K562 (cell line): ENCODE measurements around the gene BCAS2. TPM values are rescaled to one million over a fixed set of nuclear protein-coding genes. Genes with fewer than 3 reads are reported as not detected.

Experiments used
- ATAC-seq: fragments of 200-7000 bp; cut with Tn5 transposase; 3 replicates; pipeline ENCODE4 v1.9.1; 2020; ENCODE audit warnings: moderate library complexity
- BruUV-seq: library from RNA; stranded (reverse); fragments of 400-500 nt; replicated peaks from 2 replicates; lab custom pipeline; 2021; lab: Mats Ljungman, UMichigan
- CTCF ChIA-PET: fragments of 300-600 bp; formaldehyde crosslinking; extraction: SDS; loops from one replicate; lab custom pipeline; 2021; ENCODE audit warnings: low intra/inter-chr PET ratio; lab: Yijun Ruan, JAX
- POLR2A ChIA-PET: fragments of 300-600, 350-650 bp; sonication (Branson Sonifier 250); formaldehyde crosslinking; extraction: SDS; loops from one replicate; lab custom pipeline; 2021; ENCODE audit warnings: antibody characterized with exemption, inconsistent platforms; lab: Yijun Ruan, JAX
- DNase-seq, 4 experiments: peaks; one replicate each; pipeline versions ENCODE4 v3.0.0 to v3.0.0-alpha.2; 2011 to 2018; ENCODE audit warnings: low spot score in 3 of 4, mixed read lengths in 3 of 4; ENCODE audit errors: extremely low read depth in 1 of 4
- FAIRE-seq: peaks from 2 replicates; lab custom pipeline; 2011; peaks lifted over from hg19 to GRCh38; lab: Jason Lieb, UNC
- H2AFZ ChIP-seq: 2 replicates; pipeline ENCODE4 v1.6.0; 2011; ENCODE audit warnings: low read depth, low read length, control low read depth, inconsistent platforms
- H3K27ac ChIP-seq: fragments of 200-600 bp; 3 replicates; pipeline ENCODE4 v1.8.0; 2011; ENCODE audit warnings: low read depth, mild to moderate bottlenecking, control low read depth, inconsistent platforms, low read length, moderate library complexity, mixed read lengths; ENCODE audit errors: extremely low read depth
- H3K27me3 ChIP-seq, 2 experiments: fragments of 300-600 bp in 1 of 2; 2 replicates in 1 of 2; 3 replicates in 1 of 2; pipeline versions ENCODE4 v1.6.0 to v1.8.0; 2011; ENCODE audit warnings: inconsistent platforms in 2 of 2, low read length in 2 of 2, mild to moderate bottlenecking in 1 of 2, mixed read lengths in 1 of 2, moderate library complexity in 1 of 2; ENCODE audit not compliant: control insufficient read depth in 2 of 2, insufficient read depth in 2 of 2
- H3K36me3 ChIP-seq: fragments of 300-600 bp; 3 replicates; pipeline ENCODE4 v1.8.0; 2011; ENCODE audit warnings: mild to moderate bottlenecking, low read length, inconsistent platforms; ENCODE audit not compliant: control insufficient read depth, insufficient read depth
- H3K4me1 ChIP-seq, 2 experiments: fragments of 200-600 bp in 1 of 2; replicated peaks in 1 of 2; 2 replicates in 1 of 2; 3 replicates in 1 of 2; pipeline versions ENCODE4 v1.5.1 to v1.8.0; 2011; ENCODE audit warnings: inconsistent platforms in 2 of 2, low read length in 2 of 2, mild to moderate bottlenecking in 1 of 2, mixed read lengths in 1 of 2, moderate library complexity in 1 of 2; ENCODE audit not compliant: control insufficient read depth in 2 of 2, insufficient read depth in 2 of 2
- H3K4me2 ChIP-seq: 2 replicates; pipeline ENCODE4 v1.6.1; 2011; ENCODE audit warnings: low read length, control low read depth, inconsistent platforms, mixed read lengths; ENCODE audit not compliant: insufficient read depth
- H3K4me3 ChIP-seq: fragments of 200-600 bp; sonication (generic), shearing (Covaris generic); 2 replicates; pipeline ENCODE4 v1.5.1; 2016; ENCODE audit warnings: control low read depth, inconsistent platforms
- H3K79me2 ChIP-seq: fragments of 200-600 bp; 3 replicates; pipeline ENCODE4 v1.8.0; 2011; ENCODE audit warnings: low read length, inconsistent platforms; ENCODE audit not compliant: control insufficient read depth, insufficient read depth
- H3K9ac ChIP-seq, 2 experiments: 2 replicates each; pipeline versions ENCODE4 v1.6.0 to v1.6.1; 2011; ENCODE audit warnings: low read depth in 2 of 2, low read length in 2 of 2, control low read depth in 1 of 2, inconsistent platforms in 1 of 2, mild to moderate bottlenecking in 1 of 2, mixed read lengths in 1 of 2; ENCODE audit not compliant: insufficient read depth in 1 of 2
- H3K9me1 ChIP-seq: one replicate; pipeline ENCODE4 v1.6.0; 2011; ENCODE audit warnings: inconsistent platforms, mild to moderate bottlenecking, low read length, moderate library complexity; ENCODE audit not compliant: control insufficient read depth, insufficient read depth
- H3K9me3 ChIP-seq: replicated peaks from 2 replicates; pipeline ENCODE4 v1.5.1; 2011; ENCODE audit warnings: low read depth, low read length, inconsistent platforms; ENCODE audit not compliant: control insufficient read depth, insufficient read depth
- H4K20me1 ChIP-seq: replicated peaks from 2 replicates; pipeline ENCODE4 v1.6.1; 2011; ENCODE audit warnings: low read length, inconsistent platforms, mixed read lengths; ENCODE audit not compliant: control insufficient read depth, insufficient read depth
- CBFA2T2 ChIP-seq: fragments of 450-650 bp; conservative IDR thresholded peaks from 2 replicates; pipeline ENCODE4 v1.6.1; 2017; ENCODE audit warnings: mild to moderate bottlenecking
- ETS2 ChIP-seq: IDR thresholded peaks from 2 replicates; pipeline ENCODE4 v1.6.1; 2016; ENCODE audit warnings: borderline replicate concordance, missing genetic modification characterization, mild to moderate bottlenecking, moderate library complexity, missing compliant biosample characterization; ENCODE audit not compliant: poor library complexity, severe bottlenecking
- HDAC6 ChIP-seq: IDR thresholded peaks from 2 replicates; pipeline ENCODE4 v1.6.1; 2012; ENCODE audit warnings: low read depth, mild to moderate bottlenecking, control low read depth, inconsistent platforms, low read length, moderate library complexity
- HDAC8 ChIP-seq: fragments of 450-650 bp; IDR thresholded peaks from 2 replicates; pipeline ENCODE4 v1.6.1; 2016; ENCODE audit warnings: mild to moderate bottlenecking, missing genetic modification characterization, moderate library complexity, missing compliant biosample characterization
- JUN ChIP-seq, 2 experiments: sonication (generic) in 1 of 2; formaldehyde crosslinking in 1 of 2; IDR thresholded peaks; 2 replicates each; pipeline versions ENCODE4 v1.6.1 to v1.8.0; 2012 to 2022; ENCODE audit warnings: borderline replicate concordance in 2 of 2, mild to moderate bottlenecking in 2 of 2, improper control_type of control experiment in 1 of 2, low read depth in 1 of 2, low read length in 1 of 2, missing genetic modification reagents in 1 of 2
- MBD2 ChIP-seq: sonication (generic); IDR thresholded peaks from 2 replicates; pipeline ENCODE4 v1.6.1; 2016; ENCODE audit warnings: low read depth, borderline replicate concordance
- NR2C1 ChIP-seq, 2 experiments: fragments of 450-650 bp; IDR thresholded peaks; 2 replicates each; pipeline ENCODE4 v1.6.1; 2017; ENCODE audit warnings: mild to moderate bottlenecking in 2 of 2, antibody characterized with exemption in 1 of 2, inconsistent platforms in 1 of 2, missing compliant biosample characterization in 1 of 2, missing genetic modification characterization in 1 of 2
- NR2C2 ChIP-seq, 2 experiments: fragments of 200-800 bp in 1 of 2; sonication (Bioruptor generic) in 1 of 2; sonication (generic) in 1 of 2; formaldehyde crosslinking in 1 of 2; IDR thresholded peaks; 2 replicates each; pipeline versions ENCODE4 v1.6.1 to v1.8.0; 2016 to 2022; ENCODE audit warnings: mild to moderate bottlenecking in 1 of 2, missing compliant biosample characterization in 1 of 2, missing genetic modification characterization in 1 of 2, missing genetic modification reagents in 1 of 2
- NR4A1 ChIP-seq, 2 experiments: fragments of 250-450 bp in 1 of 2; fragments of 450-650 bp in 1 of 2; sonication (Bioruptor Pico) in 1 of 2; IDR thresholded peaks; 2 replicates each; pipeline versions ENCODE4 v1.4.0 to v1.6.1; 2016 to 2020; ENCODE audit warnings: mild to moderate bottlenecking in 2 of 2, missing compliant biosample characterization in 1 of 2, missing genetic modification characterization in 1 of 2, moderate library complexity in 1 of 2
- RAD51 ChIP-seq: fragments of 450-650 bp; IDR thresholded peaks from 2 replicates; pipeline ENCODE4 v1.7.1; 2016; ENCODE audit warnings: low read depth, mild to moderate bottlenecking, borderline replicate concordance
- ZNF232 ChIP-seq: sonication (generic); formaldehyde crosslinking; IDR thresholded peaks from 2 replicates; pipeline ENCODE4 v1.8.0; 2022; ENCODE audit warnings: mild to moderate bottlenecking, missing genetic modification reagents
- WGBS: fragments of 100-300 bp; shearing (Covaris generic); methylation state at CpG from one replicate; pipeline ENCODE4 v1.1.6; 2016; ENCODE audit warnings: low coverage, mixed read lengths; ENCODE audit not compliant: insufficient coverage; ENCODE audit errors: missing lambda C conversion rate; 5-methylcytosine and 5-hydroxymethylcytosine counted together
- in situ Hi-C: fragments of 300-500 bp; cut with MboI; formaldehyde crosslinking; loops from 4 replicates; pipeline ENCODE4 v1.15.0; 2018; ENCODE audit warnings: inconsistent platforms, mixed read lengths
- intact Hi-C: fragments of 100-400 bp; cut with micrococcal nuclease; formaldehyde crosslinking; loops from 2 replicates; pipeline ENCODE4 v1.14.2; 2022
- polyA plus RNA-seq, 8 experiments: library from polyadenylated mRNA; depleted of rRNA in 4 of 8; stranded (reverse) in 5 of 8; unstranded in 3 of 8; fragments of >200 nt; fragmentation: Nextera tagmentation in 2 of 8; fragmentation: Illumina TruSeq in 1 of 8; extraction: Ambion mirVana in 2 of 8; extraction: Trizol in 1 of 8; gene quantifications; 2 replicates each; pipeline versions ENCODE4 v1.2.1 to v1.2.3, GENCODE V29; 2011 to 2014; ENCODE audit warnings: inconsistent platforms in 1 of 8, missing spikeins in 1 of 8
- total RNA-seq, 7 experiments: library from RNA; depleted of rRNA in 6 of 7; stranded (reverse); fragments of >200 nt in 6 of 7; fragmentation: Illumina TruSeq in 2 of 7; extraction: Trizol in 2 of 7; gene quantifications; 2 replicates each; pipeline versions ENCODE4 v1.2.1 to v1.2.3, GENCODE V29; 2011 to 2021; ENCODE audit warnings: low replicate concordance in 1 of 7
- TF ChIP-seq, protein P1 (sequence below): sonication (generic); formaldehyde crosslinking; IDR thresholded peaks from 2 replicates; pipeline ENCODE4 v1.8.1; 2023; ENCODE audit warnings: mild to moderate bottlenecking, missing genetic modification reagents
- TF ChIP-seq, protein P2 (sequence below): sonication (generic); formaldehyde crosslinking; IDR thresholded peaks from 2 replicates; pipeline ENCODE4 v1.9.0; 2022; ENCODE audit warnings: mild to moderate bottlenecking, missing genetic modification reagents

The BCAS2 gene
- total and polyA plus RNA-seq, 9 of the 15 experiments (the other 6 are each of a cell fraction or from before 2014, with no cell fraction given): 59.3 to 183 (median 81.1) TPM

DNA sequence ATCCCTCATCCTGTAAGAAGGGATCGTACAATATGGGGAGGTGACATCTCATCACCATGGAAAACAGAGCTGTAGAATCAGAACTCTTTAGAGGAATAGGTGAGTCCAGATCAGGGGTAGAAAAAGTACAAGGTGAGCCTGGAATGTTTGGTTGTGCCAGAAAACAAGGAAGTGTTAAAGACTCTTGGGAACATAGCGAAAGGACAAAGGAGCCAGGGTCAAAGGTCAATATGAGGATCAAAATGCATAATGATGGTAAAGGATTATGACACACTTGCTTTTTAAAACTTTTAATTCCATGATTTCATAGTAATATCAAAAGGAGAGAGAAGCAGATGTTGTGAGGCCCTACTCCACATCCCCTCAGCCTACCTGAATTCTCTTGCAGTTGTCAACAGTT is 51.2 kb downstream of the BCAS2 start:
- in situ Hi-C loops: no loop called here
- POLR2A ChIA-PET: no interaction called here
- no peaks in the 10 kb centered on the region for H3K79me2 ChIP-seq
- FAIRE-seq (peak; percentile 51), ATAC-seq (no peak)
- BruUV-seq: no TSS peak
- intact Hi-C loops: no loop called here
- H3K4me3 ChIP-seq: no peak overlapping the region
- H3K9me3 ChIP-seq: no peaks in the 10 kb centered on the region
- H3K9ac ChIP-seq: no peak overlapping the region
- no peak overlapping the region for H2AFZ ChIP-seq
- CTCF ChIA-PET: no interaction called here
- H3K4me1 ChIP-seq: no peaks in the 10 kb centered on the region; a peak in 1 of 5 replicates
- 92% methylated on average over 2 of the region's 2 CpGs for WGBS
- H3K36me3 ChIP-seq: no peaks in the 10 kb centered on the region
- H3K27me3 ChIP-seq: no peaks in the 10 kb centered on the region
- no peak for TF ChIP-seq HDAC6
- no peak for TF ChIP-seq ZNF232 (CRISPR knock-in tag)
- TF ChIP-seq NR2C2 (CRISPR knock-in tag; IDR thresholded peaks at IDR 0.05): no peak
- peak; percentile 40; the same call in 1 of the 2 replicates for TF ChIP-seq NR2C2 (tag; IDR thresholded peaks at IDR 0.05)
- peak; percentile 68 for TF ChIP-seq NR2C1 (IDR thresholded peaks at IDR 0.05)
- peak; percentile 71 for TF ChIP-seq NR2C1 (tag; IDR thresholded peaks at IDR 0.05)
- TF ChIP-seq, all 486 proteins: peak for 2
- Histone ChIP-seq H3K27ac (no peak overlapping the region), H3K4me2 (no peak overlapping the region), H3K9me1 (no peaks in the 10 kb centered on the region), H4K20me1 (no peaks in the 10 kb centered on the region)
- no peak for DNase-seq

DNA sequence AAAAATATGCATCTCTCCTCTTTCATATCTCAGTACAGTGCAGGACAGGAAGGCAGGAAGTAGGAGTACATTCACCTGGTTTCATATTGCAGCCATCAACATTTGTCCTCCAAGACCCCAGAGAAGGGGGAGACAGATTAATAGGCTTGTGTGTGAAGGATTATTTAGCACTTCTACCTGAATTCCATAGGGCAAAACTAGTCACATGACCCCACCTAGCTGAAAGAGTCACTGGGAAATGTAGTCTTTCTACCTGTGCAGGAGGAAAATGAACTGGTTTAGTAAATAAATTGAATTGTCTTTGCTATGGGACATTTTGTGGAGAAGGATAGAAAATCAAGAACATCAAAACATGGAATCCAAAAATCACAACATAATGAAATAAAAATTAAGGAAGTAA is 56.5 kb downstream of the BCAS2 start:
- ChIA-PET POLR2A (interaction anchor here (0.6 to 2.5 kb wide), 4 partner anchors 11 to 36 kb away, joined by 3 to 9 read pairs (median 5); partner anchors contain the start of gene TRIM33), CTCF (no interaction called here)
- FAIRE-seq: peak; percentile 76
- TF ChIP-seq CBFA2T2 (peak; percentile 61), NR4A1 (CRISPR knock-in tag; IDR thresholded peaks at IDR 0.05) (no peak), NR4A1 (tag; IDR thresholded peaks at IDR 0.05) (no peak), MBD2 (no peak), RAD51 (peak; percentile 94), ETS2 (tag) (no peak), JUN (IDR thresholded peaks at IDR 0.05; ENCODE audit: borderline replicate concordance, low read depth, low read length) (no peak), JUN (CRISPR knock-in tag; IDR thresholded peaks at IDR 0.05; ENCODE audit: borderline replicate concordance) (no peak), HDAC8 (tag) (no peak)
- TF ChIP-seq, protein P1, sequence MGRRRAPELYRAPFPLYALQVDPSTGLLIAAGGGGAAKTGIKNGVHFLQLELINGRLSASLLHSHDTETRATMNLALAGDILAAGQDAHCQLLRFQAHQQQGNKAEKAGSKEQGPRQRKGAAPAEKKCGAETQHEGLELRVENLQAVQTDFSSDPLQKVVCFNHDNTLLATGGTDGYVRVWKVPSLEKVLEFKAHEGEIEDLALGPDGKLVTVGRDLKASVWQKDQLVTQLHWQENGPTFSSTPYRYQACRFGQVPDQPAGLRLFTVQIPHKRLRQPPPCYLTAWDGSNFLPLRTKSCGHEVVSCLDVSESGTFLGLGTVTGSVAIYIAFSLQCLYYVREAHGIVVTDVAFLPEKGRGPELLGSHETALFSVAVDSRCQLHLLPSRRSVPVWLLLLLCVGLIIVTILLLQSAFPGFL (CRISPR knock-in tag): no peak
- TF ChIP-seq, protein P2, sequence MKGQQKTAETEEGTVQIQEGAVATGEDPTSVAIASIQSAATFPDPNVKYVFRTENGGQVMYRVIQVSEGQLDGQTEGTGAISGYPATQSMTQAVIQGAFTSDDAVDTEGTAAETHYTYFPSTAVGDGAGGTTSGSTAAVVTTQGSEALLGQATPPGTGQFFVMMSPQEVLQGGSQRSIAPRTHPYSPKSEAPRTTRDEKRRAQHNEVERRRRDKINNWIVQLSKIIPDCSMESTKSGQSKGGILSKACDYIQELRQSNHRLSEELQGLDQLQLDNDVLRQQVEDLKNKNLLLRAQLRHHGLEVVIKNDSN: peak; percentile 78

More for the DNA sequence above, 56.5 kb downstream of the BCAS2 start:
- no TSS peak for BruUV-seq
- no peaks in the 10 kb centered on the region for H3K9me1 ChIP-seq
- ATAC-seq (peak; percentile 88), DNase-seq (peak; percentile 40 to 56 (median 52))
- H3K36me3 ChIP-seq: no peaks in the 10 kb centered on the region
- no peak overlapping the region for H3K4me3 ChIP-seq
- H3K27ac ChIP-seq: no peak overlapping the region
- H3K9me3 ChIP-seq: no peaks in the 10 kb centered on the region
- H4K20me1 ChIP-seq: no peaks in the 10 kb centered on the region
- H3K4me1 ChIP-seq: peaks cover 12 to 16% of the 10 kb centered on the region in 2 experiments; a peak in 4 of 5 replicates
- intact Hi-C loops (no loop called here), in situ Hi-C loops (no loop called here)
- no peaks in the 10 kb centered on the region for H3K79me2 ChIP-seq
- no peak overlapping the region for H3K9ac ChIP-seq
- H3K27me3 ChIP-seq: no peaks in the 10 kb centered on the region
- H2AFZ ChIP-seq: peak overlapping the region; percentile 58
- no peak overlapping the region for H3K4me2 ChIP-seq
